Breast epithelium (tissue), 3 donors: ENCODE measurements around the gene IL1RAP.

Source experiments
- POLR2A ChIP-seq: fragments of 450-650 bp; IDR thresholded peaks from one replicate; pipeline ENCODE4 v1.6.1; 2016; ENCODE audit warnings: antibody characterized with exemption, mild to moderate bottlenecking, moderate library complexity
- TF ChIP-seq, protein P1 (sequence below), 3 donors: fragments of 450-650 bp; IDR thresholded peaks; one replicate each; pipeline ENCODE4 v1.5.1; 2016 to 2017; ENCODE audit warnings: antibody characterized with exemption in 3 of 3, mild to moderate bottlenecking in 3 of 3, moderate library complexity in 3 of 3

DNA sequence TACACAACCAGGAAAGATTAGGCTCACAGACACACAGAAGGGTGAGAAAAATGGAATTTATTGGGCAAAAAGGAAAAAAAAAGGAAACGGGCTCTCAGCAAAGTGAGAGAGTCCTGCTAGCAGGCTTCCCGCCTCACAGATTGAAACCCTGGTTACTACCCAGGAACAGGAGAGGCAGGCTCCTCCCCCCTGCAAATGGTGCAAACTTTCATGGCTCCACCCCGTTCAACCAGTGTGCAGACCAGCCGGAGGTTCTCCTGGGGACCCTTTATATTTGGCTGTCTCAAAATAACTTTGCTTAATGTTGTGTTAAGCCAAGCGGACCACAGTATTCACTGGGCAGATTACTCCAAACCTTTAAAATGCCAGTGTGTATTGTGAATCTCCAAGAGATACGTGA is 40.3 kb downstream of the IL1RAP start:
- TF ChIP-seq, protein P1, sequence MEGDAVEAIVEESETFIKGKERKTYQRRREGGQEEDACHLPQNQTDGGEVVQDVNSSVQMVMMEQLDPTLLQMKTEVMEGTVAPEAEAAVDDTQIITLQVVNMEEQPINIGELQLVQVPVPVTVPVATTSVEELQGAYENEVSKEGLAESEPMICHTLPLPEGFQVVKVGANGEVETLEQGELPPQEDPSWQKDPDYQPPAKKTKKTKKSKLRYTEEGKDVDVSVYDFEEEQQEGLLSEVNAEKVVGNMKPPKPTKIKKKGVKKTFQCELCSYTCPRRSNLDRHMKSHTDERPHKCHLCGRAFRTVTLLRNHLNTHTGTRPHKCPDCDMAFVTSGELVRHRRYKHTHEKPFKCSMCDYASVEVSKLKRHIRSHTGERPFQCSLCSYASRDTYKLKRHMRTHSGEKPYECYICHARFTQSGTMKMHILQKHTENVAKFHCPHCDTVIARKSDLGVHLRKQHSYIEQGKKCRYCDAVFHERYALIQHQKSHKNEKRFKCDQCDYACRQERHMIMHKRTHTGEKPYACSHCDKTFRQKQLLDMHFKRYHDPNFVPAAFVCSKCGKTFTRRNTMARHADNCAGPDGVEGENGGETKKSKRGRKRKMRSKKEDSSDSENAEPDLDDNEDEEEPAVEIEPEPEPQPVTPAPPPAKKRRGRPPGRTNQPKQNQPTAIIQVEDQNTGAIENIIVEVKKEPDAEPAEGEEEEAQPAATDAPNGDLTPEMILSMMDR (IDR thresholded peaks at IDR 0.05): no peak
- no peak for TF ChIP-seq POLR2A
